Activated T-helper 1 cell treated with anti-CD3 and anti-CD28 coated beads, Interleukin-2, amount 50 U/mL, for 16 hours (primary cell): ENCODE measurements around the gene CBFA2T3.
"Not testable (repeated sequence)": the region's sequence is repeated elsewhere in the genome, so short reads cannot be mapped to it uniquely, and the experiment has no call there.

ENCODE experiments used
- DNase-seq, 2 donors: peaks; one replicate each; pipeline ENCODE4 v3.0.0-alpha.2; 2020; ENCODE audit warnings: low read depth in 1 of 2, low spot score in 1 of 2

CBFA2T3 gene

DNA sequence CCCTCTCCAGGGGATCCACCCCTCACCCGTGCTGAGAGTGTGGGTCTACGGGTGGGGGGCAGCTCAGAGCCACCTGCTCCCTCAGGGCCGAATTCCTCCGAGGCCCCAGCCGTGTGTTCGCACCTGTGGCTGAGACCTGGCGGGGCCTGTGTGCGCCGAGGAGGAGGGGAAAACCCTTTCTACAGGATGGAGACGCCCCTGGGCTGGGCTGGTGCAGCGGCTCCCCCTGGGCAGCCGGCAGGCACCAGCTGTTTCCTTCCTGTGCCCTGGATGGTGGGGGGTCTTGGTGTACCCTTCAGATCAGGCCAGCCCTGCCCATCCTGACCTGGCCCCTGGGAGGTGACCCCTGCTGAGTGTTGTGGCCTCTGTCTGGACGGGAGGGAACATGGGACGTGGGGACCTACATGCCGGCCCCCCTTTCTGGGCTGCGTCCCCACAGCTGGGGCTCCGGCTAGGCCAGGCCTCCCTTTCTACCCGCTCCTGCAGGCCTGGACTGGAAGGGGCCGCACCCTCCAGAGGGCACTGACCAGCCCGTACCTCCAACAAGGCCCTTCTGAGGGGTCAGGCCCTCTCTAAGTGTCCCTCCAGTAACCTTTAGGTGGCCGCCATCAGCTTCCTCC is 82.2 kb downstream of the CBFA2T3 start:
- no peak for DNase-seq

DNA sequence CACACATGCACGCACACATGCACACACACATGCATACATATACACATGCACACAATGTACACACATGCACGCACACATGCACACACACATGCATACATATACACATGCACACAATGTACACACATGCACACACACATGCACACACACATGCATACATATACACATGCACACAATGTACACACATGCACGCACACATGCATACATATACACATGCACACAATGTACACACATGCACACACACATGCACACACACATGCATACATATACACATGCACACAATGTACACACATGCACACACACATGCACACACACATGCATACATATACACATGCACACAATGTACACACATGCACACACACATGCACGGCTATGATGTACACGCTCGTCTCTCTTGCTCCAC is 82.7 kb downstream of the CBFA2T3 start:
- DNase-seq, result not testable (repeated sequence)

DNA sequence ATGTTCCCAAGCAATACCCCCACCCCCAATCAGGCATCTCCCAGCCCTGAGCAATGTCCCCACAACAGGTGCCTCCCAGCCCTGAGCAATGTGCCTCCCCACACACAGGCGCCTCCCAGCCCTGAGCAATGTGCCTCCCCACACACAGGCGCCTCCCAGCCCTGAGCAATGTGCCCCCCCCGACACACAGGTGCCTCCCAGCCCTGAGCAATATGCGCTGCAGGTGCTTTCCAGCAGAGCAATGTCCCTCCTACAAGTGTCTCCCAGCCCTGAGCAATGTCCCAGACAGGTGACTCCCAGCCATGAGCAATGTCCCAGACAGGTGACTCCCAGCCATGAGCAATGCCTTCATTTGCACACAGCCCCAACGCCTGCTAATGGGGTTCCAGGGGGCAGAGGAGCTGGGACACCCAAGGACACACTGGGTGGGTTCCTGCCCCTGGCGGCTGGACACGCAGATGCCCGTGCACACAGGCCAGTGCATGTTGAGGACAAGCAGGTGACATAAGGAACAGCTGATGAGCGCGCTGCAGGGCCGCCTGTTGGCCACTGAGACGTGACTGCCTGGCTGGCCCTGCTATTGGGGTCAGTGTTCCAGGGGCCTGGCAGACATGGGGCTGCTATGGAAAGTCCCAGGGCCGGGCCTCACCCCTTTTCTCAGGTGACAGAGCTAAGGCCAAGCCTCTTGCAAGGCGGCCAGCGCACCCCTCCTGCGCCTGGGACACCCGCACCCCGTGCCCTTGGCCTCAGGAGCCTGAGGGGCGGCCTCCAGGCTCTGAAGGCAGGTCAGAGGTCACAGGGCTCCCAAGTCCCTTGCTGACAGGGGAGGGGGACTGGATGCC is 83.7 kb downstream of the CBFA2T3 start:
- no peak for DNase-seq

DNA sequence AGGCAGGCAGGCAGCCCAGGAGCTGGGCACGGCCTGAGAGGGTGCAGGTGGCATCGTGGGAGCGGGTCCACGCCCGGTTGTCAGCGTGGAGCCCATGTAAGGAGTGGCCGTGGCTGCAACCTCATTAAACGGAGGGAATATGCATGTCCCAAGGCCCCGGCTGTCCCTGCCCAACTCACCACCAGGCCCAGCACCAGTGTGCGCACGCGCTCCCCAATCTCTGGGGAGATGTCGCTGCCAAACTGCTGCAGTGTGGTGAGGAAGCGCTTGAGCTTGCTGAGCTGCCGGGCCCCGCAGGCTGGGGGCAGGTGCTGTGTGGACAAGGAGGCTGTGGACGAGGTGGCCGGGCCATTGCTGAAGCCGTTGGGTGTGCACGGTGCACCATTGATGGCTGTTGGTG is 84.9 kb downstream of the CBFA2T3 start:
- DNase-seq, result no peak

DNA sequence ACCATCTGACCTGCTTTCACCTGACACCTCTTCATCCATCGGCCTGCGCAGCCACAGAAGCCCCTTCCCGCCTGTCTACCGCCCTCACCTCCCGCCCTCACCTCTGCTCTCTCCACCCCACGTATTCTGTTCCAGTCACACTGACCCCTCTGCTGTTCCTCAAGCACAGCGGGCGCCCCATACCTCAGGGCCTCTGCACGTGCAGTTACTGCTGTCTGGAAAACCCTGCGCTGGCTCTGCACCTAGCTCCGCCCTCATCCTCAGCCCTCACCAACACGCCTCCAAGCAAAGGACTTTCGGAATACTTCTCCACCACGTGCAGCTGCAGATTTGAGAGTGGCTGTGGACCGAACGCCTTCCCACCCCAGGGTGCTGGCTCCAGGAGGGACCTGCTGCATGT is 85.9 kb downstream of the CBFA2T3 start:
- DNase-seq, result no peak

DNA sequence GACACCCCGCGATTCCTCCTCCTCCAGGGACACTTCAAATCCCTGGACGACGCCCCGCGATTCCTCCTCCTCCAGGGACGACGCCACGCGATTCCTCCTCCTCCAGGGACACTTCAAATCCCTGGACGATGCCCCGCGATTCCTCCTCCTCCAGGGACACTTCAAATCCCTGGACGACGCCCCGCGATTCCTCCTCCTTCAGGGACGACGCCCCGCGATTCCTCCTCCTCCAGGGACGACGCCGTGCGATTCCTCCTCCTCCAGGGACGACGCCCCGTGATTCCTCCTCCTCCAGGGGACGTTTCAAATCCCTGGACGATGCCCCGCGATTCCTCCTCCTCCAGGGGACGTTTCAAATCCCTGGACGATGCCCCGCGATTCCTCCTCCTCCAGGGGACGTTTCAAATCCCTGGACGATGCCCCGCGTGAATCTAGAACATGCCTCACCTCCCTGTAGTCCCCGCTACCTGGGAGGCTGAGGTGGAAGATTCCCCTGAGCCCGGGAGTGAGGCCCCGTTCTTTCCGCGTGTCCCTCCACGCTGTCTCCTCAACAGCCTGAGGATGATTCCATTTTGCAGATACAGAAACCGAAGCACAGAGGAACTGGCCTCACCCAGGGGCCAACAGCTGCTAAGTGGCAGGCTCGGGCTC is 87.2 kb downstream of the CBFA2T3 start:
- DNase-seq, result not testable (repeated sequence)

DNA sequence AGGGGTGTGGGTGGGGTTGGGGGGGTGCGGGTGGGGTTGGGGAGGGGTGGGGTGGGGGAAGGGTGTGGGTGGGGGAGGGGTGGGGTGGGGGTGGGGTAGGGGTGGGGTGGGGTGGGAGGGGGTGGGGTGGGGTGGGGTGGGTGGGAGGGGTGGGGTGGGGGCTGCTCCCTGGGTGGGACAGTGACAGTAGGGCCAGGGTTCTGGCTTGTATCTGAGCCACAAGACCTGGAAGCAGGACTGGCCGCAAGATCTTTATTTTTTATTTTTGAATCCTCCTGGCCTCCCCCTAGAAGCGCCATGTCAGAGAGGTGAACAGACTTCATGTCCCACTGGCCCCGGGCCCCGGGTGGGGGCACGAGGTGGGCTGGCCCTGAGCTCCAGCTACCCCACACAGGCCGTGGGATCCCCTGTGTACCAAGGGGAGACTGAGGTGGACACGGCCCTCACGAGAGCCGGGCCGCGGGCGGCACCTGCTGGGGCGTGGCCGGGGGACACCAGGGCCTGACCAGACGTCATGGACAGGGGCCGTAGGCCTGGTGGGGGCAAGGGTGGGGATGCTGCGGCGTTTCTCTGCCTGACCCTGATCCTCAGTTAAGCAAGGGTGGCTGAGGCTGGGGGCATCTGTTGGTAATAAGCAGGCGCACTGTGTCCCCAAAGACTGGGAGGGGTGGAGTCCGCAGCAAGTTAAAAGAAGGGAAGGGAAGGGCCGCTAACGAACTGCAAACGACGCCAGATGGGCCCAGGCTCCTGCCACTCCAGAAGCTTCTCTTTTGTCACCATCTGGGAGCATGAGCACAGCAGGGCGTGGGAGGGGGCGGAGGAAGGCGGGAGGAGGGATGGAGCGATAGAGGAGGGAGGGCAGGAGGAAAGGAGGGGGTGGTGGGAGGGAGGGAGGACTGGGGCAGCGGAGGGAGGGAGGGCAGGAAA is 88.3 kb downstream of the CBFA2T3 start:
- no peak for DNase-seq

DNA sequence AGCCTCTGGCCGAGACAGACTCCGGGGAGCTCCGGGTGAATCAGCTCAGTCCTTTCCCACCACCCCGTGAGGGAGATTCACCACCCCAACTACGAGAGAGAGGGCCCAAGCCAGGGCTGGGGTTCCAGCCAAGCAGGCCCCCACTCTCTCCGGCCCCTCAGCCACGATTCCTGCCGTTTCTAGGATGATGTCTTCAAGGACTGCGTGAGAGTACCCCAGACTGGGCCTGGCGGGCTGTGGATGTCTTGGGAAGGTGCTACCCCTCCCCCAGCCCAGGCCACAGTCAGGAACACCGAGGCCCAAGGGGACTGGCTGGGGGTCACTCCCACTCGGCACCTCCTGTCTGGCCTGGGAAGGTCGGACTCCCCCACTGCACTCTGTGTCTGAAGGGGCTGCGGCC is 89.0 kb downstream of the CBFA2T3 start:
- no peak for DNase-seq

DNA sequence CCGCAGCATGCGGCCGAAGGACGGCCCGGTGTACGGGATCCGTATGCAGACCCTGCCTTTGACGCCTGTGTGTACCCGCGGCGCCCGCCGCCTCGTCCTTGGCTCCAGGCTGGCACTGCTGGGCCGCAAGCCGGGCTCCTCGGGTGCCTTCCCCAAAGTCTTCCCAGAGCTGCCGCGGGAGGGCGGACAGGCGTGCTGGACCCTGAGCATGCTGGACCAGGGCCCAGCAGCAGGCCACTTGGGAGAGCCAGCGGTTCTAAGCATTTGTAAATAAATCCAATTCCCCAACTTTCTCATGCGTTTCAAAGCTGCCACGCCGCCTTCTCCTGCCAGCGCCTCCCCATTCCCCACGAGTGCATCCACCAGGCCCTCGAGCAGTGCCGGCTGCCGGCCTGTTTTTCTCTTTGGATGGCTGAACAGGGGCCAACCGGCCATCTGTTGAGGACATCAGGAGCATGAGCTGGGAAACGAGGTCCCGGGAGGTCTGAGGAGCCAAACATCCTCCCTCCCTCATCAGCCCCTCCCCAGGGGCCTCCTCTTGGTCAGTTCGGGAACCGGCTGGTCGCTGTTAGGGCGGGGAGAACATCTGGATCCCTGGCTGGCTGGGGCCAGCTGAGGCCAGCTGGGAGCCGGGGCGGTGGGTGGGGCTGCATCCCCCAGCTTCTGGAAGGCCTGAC is 90.0 kb downstream of the CBFA2T3 start:
- DNase-seq, result no peak

DNA sequence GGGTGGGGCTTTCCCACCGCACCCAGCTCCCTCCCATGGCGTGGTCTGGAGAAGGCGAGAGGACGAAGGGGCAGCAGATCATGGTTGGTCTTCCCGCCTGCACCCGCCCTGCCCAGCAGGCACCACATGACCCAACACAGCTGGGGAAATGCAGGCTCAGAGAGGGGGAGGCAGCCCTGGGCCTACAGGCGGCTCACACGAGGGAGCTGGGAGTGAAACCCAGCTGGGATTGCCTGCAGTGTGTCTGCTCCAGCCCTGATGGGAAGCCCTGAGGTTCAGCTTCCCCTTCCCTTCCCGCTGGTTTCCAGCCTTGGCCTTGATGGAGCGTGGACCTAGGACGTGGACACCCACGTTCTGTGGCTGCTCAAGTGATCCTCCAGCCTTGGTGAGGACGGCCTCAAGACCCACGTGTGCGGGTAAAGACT is 90.6 kb downstream of the CBFA2T3 start:
- DNase-seq, result no peak

DNA sequence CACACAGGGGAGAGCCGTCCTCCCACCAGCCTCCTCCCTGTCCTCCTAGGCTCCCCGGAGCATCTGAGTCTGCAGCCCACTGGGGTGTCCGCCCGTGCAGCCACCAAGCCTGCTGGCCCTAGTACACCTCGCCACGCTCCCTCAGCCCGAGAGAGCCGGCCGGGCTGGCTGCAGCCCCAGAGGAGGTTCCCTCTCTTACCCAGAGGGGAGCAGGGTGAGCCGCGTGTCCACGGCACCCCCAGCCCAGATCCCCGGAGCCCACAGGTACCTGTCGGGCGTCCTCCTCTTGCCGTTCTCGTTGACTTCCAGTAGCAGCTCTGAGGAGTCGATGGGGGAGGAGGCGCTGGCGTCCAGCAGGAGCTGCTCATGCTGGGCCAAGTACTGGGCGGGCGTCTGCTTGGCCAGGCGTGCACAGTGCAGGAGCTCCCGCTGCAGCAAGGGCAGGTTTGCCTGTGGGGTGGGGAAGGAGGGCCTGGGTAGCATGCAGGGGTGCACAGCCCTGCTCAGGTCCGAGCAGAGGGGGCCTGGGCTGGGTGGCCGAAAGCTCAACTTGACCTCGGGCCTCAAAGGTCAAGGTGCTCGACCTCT is 91.2 kb downstream of the CBFA2T3 start:
- DNase-seq, result no peak

DNA sequence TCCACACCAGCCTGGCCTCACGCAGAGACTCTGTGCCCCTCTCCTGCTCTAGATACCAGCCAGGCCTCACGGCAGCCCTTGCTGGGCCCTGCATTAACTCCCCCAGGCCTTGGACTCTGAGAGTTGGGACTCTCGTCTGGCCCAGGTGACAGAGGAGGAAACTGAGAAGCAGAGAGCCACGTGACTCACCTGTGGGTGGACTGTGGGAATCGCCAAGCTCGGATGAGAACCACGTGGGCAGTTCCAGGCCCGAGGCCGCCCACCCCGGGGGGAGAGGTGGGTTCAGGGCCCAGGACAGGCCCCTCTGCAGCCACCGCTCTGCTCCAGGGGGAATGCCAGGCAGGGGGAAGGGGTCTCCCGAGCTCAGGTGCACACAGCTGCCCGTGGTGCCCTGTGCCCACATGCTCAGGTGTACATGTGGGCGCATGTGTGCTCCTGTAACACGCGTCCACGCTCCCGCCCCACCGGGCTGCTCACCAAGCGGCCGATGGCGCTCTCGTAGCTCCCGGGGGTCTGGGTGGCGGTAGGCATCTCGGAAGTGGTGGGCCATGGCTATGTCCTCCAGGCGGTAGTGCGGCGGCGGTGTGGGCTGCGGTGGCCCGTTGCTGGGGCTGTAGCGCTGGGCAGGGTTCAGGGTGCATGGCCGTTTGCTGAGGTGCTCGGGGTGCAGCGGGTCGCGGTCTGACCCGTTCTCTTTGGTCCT is 92.3 kb downstream of the CBFA2T3 start:
- no peak for DNase-seq

DNA sequence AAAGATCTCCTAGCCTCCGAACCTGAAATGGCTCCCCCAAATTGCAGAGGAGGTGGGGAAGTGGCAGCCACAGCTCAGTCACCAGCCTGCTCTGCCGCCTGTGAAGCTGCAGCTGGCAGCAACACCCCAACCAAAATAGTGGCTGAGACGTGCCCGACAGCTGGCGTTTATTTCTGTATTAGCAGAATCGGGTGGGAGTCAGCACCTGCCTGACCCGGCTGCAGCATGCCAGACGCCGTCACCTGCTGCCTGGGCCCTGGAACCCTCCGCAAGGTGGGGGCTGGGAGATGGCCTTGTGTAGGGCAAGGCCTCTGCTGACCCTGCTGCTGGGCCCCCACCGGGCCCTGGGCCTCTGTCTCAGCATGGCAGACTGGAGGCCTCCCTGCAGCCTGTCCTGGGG is 93.1 kb downstream of the CBFA2T3 start:
- no peak for DNase-seq

DNA sequence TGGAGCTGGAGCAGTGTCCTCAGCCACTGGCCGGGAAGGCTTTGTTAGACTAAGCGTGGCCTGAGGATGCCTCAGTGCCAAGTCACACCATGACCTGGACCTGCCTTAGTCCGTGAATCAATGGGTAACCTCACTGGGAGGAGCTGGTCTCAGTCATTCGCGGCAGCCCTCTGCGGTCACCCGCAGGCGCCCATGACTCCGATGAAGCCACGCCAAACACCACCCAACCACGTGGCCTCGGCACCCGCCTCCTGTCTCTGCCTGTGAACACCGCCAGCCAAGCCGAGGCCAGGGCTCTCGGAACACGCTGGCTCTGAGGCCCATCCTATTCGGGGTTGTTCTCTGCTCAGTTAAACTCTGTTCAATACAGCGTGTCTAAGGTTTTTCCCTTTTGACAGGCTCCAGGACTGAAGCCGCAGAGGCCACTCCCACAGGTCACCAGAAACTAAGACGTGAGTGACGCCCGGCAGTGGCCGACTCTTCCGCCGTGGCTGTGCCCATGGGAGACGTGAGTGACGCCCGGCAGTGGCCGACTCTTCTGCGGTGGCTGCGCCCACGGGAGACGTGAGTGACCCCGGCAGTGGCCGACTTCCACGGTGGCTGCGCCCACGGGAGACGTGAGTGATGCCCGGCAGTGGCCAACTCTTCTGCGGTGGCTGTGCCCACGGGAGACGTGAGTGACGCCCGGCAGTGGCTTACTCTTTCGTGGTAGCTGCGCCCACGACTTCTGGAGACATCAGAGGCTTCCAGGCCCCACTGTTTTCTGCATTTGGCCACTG is 93.7 kb downstream of the CBFA2T3 start:
- DNase-seq, result no peak

DNA sequence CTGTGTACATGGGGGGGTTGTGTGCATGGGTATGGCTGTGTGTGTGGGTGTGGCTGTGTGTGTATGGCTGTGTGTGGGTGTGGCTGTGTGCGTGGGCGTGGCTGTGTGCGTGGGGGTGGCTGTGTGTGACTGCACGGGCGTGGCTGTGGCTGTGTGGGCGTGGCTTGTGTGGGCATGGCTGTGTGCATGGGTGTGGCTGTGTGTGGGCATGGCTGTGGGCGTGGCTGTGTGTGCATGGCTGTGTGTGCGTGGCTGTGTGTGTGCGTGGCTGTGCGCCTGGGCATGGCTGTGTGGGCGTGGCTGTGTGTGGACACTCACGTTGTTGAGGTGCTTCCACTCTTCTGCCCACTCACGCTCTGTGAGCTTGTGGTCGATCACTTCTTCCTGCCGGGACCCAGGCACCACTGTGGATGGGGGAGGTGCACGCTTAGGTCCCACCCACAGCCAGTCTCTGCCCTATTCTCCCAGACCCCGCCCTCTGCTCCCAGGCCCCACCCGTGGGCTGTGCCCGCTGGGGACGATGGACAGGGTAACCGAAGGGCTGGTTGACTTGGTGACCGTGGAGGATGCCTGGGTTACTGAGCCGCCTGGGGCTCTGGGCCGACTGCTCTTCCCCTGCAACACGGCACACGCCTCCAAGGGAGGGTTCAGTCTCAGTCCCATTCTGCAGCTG is 94.5 kb downstream of the CBFA2T3 start:
- DNase-seq, result no peak

DNA sequence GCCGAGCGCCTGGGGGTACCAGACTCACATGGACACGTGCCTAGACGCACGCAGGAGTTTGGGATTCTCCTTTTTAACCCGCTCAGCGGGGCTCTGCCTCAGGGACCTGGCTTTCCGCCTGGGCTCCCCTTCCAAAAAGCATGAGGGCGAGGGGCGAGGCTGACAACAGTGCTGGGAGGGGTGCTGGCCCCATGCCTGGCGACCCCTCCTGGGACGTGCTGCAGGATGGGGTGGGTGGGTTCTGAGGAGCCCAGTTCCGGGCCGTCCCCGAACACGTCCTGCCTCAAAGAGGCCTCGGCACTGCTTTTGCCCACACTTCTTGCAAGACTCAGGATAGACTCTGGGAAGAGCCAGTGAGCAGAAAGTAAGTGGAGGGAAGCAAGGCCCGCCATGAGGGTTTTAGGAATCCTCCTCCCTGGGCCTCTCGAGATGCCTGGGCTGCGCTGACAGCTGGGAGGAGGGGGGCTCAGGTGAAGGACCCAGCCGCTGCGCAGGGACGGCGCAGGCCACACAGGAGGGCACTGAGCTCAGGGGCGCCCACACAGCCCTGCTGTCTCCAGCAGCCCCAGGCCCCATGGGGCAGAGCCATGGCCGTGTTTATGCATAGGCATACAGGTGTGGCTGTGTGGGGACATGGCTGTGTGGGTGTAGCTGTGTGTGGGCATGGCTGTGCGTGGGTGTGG is 95.2 kb downstream of the CBFA2T3 start:
- no peak for DNase-seq

DNA sequence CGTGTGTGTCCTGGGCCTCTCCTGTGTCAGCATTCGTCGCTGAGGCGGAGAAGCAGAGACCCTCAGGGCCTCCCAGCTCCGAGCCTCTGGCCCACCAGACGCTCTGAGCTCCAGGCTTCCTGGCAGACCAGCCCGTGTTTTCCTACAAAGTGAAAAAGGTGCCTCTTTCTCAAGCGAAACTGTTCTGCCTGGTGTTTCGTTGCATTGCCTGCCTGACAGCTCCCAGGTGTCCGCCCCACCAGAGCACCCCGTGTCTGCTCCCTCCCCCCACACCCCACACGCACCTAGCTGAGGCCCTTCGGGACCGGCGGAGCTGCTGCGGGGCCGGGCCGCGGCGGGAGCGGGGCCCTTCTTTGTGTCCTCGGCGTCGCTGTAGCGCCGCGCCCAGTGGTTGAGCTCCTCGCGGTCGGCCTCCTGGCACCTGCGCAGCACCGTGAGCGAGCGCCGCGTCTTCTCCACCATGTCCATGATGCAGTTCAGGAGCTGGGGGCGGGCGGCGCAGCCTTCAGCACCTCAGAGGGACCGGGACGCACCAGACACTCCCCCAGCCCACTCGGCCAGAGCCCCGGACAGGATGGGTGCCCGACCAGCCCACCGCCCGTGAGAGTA is 95.9 kb downstream of the CBFA2T3 start:
- no peak for DNase-seq
